Measurements from ENCODE around the gene OR52K1.
"Not testable (repeated sequence)": the region's sequence is repeated elsewhere in the genome, so short reads cannot be mapped to it uniquely, and the experiment has no call there.

OR52K1 gene

DNA sequence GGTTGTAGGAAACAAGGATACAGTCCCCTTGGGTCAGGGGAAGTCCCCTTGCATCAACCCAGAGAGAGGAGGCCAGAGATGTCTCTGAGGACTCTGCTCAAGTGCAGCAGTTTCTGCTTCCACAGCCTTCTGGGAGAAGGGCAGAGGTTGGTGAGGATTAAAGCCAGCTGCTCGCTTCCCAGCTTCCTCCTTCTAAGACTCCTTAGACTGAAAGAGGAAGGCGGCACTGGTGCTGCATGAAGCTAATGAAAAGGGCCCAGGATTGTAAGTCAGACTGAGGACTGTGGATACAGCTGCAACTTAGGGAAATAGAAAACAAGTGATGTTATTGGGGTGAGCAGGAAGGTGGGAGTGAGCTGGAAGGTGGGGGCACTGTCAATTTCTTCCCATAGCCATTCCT is at the start of gene OR52K1:
OR52K1 (plus strand) TSS at position 202 of the 400 bp plus-strand sequence. CDS start 6,255 bp downstream, outside the sequence.
- no peak for DNase-seq

DNA sequence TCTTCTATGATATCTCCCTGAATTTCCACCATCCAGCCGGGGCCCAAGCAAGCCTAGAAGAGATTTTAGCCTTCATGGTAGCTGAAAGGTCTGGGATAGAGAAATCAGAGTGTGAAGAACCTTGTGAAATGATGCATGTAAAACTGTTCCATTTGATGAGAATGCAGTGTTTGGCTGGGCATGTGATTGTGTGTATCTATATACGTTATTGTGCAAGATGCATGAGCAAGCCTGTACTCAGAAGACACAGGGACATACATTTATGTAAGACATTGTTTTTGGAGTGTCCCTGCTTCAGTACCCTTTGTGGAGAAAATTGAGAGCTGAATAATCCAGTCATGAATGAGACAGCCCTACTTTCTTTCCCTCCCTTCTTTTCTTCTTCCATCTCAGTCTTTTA is 48.6 kb upstream of the OR52K1 start:
- no peak for DNase-seq

DNA sequence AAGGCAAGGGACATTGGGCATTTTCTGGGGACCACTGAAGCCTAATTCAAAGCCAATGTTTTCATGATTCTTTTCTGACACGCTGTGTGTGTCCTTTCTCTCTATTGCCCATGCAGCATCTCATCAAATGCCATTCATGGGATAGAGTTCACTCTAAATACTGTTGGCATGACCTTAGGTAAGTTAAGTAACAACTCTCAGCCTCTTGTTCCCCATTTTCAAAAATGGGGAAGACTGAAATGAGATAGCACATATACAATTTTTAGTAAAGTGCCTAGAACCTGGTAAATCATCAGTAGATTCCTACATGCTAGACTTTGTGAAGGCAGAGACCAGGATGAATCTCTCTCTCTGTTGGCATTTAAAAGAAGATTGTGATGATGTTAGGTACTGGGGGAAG is 46.0 kb upstream of the OR52K1 start:
- no peak for DNase-seq

DNA sequence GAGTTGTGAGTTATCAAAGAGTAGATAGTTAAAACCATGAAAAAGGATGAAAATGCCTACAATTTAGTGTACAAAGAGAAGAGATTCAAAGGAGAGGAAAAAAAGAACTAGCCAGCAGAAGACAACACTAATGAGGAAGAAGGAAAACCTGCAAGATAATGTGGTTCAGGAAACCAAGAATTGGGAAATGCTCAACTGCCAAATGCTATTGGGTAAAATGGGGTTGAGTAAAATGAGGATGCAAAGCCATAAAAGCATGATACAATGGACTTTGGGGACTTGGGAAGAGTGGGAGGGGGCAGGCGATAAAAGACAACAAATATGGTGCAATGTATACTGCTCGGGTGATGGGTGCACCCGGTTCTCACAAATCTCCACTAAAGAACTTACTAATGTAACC is 40.9 kb upstream of the OR52K1 start:
- DNase-seq, result no peak

DNA sequence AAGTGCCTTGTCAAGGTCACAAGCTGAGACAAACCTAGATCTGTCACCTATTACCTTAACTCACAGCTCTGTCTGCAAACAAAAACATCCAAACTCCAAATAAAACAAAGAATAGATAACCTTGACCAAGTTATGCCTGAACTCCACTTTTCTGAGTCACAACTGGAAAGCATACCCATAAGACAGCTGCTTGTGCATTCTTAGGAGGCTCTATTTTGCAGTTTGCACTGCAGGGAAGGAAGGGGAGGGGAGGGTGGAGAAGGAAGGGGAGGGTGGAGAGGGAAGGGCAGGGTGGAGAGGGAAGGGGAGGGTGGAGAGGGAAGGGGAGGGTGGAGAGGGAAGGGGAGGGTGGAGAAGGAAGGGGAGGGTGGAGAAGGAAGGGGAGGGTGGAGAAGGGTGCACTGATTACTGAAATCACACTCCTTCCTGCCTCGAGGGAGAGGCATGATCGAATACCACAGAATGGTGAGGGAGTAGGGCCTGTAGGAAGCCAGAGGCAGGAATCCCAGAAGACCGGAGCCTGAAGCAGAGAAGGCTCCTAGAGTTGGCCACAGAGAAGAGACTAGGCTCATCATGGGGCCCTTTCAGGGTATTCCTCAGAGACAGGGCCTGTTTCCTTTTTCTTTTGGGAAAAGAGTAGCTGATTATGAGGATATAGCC is 39.1 kb upstream of the OR52K1 start:
- no peak for DNase-seq

DNA sequence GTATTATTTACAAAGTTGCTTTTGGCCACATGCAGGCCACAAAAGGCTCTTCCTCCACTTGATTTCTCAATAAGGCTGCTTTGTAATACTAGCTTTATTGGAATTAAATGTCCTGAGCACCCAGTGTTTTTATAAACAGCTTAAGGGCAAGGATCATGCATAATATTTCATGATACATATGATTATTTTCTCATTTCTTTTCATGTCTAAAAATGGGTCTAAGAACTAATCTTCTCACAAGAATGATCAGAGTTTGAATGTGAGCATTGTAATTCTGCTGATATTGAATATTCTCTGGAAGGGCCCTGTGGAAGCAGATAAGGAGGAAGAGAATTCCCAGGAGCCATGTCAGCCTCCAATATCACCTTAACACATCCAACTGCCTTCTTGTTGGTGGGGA is 33.5 kb upstream of the OR52K1 start, which contains the start of gene OR52K2:
OR52K2 (plus strand) TSS at position 301 of the 400 bp plus-strand sequence; CDS start at position 346, 45 bp downstream.
- DNase-seq, result no peak

DNA sequence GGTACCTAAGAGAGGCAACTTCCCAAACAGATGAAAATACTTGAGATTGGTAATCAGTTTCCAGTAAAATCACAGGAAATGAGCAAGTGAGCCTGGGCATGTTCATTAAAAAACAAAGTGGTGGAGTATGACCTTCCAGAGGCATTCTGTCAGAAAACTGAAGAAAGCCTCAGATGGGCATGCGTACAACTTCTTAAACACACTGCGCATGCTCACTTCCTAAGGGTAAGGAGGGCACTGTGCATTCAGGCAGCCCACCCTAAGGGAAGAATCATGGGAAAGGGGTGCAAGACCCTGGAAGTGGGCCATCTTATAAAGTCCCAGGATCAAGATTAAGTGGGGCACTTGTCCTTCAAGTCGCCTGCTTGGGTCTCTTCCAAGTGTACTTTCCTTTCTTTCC is 29.3 kb upstream of the OR52K1 start:
- DNase-seq, result no peak

DNA sequence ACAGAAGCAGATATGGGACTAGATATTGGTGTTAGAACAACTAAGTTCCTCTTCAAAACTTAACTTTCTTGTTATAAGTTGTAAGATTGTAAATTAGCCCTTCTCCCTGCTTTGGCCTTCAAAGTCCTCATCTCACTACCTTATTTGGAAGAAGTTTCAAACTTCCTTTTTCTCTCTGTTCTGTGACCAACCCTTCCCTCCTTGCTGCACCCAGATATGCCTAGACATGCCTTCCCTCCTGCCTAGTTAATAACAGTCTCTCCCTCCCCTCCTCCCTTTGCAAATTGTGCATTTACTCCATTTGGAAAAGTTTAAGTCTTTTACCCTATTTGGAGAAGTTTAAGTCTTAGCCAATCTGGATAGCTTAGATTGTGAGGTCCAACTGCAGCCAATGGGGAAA is 28.4 kb upstream of the OR52K1 start:
- DNase-seq, result no peak

DNA sequence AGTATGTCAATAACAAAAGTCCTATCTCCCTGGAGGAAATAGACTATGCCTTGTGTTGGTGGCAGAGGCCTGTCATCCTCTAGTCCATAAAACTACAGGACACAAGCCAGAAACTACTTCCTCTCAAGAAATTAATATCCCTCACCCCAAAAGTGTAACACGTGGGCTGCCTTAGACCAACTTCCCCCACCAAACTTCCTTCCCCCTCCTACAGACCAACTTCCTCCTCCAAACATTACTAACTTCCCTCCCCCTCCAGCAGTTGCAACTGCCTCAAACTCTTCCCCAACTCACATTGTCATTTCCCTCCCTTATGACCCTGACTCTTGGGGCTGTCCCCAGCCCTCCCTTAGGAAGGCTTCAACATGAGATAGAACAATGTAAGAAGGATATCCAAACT is 27.0 kb upstream of the OR52K1 start:
- no peak for DNase-seq

DNA sequence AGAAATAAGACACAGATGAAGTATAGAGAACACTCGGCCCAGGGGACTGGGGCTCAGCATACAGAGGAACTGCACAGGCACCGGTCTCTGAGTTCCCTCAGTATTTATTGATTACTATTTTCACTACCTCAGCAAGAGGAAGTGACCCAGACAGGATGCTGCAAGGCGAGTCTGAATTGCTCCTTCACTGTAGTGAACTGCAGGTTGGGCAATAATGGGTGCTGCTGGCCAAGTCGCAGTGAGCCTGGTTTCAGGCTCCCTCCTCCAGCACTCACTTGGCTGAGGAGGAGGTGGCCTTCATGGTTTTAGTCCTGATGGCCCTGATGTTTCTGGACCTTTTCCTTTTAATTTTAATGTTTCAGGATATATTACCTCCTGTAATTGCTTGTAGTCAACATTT is 22.9 kb upstream of the OR52K1 start:
- no peak for DNase-seq

DNA sequence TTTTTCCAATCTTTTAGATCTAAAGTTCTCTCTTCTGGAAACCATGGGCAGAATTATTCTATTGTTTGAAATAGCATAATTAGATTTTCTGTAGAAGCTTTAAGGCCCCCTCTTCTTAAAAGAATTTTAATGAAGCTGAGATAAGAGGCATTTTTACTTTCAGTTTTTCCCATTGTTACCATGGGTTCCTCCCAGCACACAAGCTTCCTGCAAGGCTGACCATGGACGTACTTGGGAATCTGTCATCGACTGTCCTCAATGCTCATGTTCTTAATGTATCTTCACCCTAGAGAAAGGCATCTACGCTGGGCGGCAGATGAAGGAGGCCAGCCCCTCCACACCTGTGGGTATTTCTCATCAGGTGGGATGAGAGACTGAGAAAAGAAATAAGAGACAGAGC is 22.3 kb upstream of the OR52K1 start:
- no peak for DNase-seq

DNA sequence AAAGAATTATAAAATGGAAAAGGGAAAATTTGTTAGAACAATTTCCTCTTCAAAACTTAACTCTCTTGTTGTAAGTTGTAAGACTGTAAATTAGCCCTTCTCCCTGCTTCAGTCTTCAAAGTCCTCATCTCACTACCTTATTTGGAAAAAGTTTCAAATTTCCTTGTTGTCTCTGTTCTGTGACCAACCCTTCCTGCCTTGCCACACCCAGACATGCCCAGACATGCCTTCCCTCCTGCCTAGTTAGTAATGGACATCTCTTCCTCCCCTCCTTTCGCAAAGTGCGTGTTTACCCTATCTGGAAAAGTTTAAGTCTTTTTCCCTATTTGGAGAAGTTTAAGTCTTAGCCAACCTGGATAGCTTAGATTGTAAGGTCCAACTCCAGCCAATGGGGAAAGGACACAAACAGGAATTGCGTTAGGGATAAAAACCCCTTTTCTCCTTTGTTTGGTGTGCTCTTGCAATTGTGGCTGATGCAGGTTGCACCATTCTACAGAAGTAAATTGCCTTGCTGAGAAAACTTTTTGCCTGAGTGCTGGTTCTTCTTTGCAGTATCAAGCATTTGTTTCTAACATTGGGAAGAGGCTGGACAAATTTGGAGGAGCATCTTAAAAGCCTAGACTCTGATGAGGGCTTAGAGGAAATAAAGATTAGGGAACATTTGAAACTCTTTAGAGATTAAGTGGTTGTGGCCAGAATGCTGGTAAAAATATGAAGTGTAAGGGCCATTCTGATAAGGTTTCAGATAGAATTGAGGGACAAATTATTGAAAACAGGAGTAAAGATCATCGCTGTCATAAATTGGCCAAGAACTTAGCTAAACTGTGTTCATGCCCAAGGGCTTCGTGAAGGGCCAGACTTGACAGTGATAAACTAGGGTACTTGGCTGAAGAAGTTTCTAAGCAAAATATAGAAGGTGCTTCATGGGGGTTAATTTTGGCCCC is 18.0 kb upstream of the OR52K1 start:
- DNase-seq, result no peak

DNA sequence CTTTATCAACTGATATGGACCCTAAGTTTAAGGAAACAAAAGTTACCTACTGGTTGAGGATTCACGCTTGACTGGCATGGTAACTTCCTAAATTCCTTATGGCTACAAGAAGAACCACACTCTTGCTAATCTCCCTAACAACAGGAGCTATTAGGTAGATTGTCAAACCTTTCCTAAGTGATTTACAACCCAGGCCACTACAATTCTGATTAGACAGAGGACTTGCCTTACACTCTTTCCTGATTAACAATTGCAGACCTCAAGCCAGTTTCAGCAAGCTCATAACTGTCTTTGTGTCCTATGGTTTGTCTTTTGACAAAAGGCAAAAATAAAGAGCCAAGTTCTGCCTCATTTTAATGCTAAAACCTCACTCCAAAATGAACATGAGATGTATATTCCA is 17.0 kb upstream of the OR52K1 start:
- DNase-seq, result no peak

DNA sequence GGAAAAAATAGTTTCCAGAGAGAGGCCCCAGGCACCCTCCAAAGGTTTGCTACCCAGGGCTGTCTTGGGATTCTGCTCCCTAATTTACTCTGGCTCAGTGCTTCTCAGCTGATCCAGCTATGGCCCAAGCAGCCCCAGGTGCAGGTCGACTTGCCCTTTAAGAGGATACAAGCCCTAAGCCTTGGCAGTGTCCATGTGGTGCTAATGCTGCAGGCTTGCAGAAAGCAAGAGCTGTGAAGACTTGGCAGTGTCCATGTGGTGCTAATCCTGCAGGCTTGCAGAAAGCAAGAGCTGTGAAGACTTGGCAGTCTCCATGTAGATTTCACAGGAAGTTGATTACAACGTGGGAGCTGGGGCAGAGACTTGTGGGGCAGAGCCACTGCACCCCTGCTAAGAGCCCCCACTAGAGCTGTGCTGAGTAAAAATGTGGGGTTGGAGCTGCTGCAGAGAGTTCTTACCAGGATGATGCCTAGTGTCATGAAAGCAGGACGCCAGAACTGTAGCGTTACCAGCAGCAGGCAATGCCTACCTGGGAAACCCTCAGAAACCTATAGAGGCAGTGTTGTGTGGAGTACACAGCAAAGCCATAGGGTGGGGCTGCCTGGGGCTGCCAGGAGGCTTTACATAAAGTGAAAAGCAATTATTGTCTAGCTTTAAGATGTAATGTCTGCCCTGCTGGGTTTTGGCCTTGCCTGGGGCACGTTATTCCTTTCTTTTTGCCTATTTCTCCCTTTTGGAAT is 16.1 kb upstream of the OR52K1 start:
- DNase-seq, result no peak

DNA sequence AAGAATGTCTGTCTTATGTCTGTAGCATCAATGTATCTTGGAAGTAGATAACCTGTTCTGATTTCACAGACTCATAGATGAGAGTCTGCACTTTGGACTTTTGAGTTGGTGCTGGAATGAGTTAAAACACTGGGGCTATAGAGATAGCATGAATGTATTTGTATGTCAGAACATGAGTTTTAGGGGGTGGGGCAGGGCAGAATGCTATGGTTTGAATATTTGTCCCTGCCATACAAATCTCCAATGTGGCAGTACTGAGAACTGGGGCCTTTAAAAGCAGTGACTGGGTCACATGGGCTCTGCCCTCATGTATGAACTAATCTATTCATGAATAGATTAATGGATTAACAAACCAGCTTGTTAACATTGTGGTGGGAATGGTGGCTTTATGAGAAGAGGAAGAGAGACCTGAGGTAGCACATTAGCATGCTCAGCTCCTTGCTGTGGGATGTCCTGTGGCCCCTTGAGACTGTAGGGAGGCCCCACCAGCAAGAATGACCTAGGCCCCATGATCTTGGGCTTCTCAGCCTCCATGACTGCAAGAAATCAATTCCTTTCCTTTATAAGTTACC is 15.5 kb upstream of the OR52K1 start:
- DNase-seq, result no peak

DNA sequence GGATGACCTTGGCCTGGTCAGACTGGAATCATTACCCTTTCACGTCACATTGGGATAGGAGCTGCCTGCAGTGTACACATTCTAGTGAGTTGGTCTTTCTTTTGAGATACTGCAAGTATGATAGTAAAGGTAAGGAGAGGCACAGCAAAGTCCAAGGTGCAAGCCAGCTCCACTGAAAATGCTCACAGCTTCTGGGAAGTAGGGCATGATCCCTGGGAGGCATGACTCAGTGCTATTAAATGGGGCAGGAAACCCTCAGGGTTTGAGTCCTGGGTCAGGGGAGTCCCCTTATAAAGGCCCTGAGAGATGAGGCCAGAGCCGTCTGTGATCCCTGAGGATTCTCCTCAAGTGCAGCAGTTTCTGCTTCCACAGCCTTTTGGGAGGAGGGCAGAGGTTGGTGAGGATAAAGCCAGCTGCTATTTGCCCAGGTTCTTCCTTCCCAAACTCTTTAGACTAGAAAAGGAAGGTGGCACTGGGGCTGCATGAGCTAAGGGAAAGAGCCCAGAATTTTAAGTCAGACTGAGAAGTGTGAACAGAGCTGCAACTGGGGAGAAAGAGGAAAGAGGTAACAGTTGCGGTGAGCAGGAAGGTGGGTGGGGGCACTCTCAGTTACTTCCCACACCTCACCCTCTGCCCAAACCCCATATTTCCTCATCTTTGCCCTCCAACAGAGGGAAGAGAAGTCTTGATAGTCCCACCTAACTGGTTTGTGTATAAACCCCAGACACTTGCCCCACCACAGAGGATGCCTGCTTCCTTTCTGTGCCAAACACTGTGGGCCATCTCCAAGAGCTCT is 14.4 kb upstream of the OR52K1 start:
- no peak for DNase-seq

DNA sequence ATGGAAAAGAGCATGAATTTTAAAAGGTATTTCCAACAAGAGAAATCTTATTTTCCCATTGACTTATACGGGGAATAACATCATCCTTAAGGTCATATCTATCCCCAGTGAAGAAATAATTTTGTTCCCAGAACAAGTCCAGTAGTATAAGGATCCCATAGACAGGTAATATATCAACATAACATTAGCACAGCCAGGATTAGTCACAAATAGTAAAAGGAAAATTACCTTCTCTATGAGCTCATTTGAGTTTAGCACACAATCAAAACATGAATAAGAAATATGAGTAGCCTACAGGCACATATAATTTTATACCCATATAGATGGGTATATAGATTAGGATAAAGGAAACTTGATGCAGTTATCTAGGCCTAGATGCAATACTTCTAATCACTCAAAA is 2.8 kb upstream of the OR52K1 start:
- no peak for DNase-seq

DNA sequence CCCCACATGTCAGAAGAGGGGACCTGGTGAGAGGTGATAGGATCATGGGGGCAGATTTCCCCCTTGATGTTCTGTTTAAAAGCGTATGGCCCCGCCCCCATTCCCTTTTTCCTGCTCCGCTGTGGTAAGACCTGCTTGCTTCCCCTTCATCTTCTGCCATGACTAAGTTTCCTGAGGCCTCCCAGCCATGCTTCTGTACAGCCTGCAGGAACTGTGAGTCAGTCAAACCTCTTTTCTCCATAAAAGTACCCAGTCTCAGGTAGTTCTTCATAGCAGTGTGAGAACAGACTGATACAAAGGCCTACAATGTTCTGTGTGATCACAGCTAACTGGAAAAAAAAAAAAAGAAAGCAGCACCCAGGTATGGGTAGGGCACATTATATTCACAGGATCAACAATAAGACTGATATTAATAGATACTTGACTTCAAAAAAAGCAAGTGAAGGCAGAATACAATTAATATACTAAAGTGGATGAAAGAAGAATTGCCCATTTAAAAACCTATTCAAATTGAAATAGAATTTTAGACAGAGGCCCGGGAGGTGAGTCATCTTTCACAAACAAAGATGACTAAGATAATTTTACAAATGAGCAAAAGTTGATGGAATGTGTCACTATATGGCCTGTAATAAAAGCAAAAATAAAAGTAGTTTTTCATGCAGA is 1.7 kb upstream of the OR52K1 start:
- DNase-seq, result no peak

DNA sequence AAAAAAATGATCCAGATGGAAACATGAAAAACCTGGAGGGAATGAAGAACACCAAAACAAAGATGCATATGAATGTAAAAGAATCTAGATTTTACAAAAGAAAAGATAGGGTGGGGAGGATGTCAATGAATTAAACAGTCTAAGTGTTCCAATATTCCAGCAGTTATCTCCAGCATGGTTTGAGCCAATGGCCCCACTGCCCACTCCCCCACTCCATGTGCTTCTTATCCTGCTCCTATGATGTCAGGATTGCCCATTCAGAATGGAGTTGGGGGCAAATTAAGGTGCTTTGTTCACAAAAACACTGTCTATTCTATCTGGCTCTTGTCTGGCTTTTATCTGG is 1.2 kb upstream of the OR52K1 start:
- no peak for DNase-seq

DNA sequence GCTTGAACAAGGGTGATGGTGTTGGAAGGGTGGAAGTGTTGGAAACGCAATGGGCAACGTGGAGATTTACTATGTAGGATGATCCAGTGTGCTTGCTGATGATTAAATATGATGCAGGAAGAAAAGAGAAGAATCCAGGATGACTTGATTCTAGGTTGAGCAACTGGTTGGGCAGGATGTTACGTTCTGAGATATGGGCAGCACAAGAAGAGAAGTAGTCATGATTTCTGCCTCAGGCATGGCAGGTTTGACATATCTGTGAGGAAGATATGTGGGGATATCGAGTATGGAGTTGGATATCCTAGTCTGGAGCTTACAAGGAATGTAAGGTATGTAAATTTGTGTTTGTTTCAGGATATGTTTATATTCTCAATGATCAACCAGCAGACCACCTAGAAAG is 1.9 kb downstream of the OR52K1 start:
- no peak for DNase-seq

DNA sequence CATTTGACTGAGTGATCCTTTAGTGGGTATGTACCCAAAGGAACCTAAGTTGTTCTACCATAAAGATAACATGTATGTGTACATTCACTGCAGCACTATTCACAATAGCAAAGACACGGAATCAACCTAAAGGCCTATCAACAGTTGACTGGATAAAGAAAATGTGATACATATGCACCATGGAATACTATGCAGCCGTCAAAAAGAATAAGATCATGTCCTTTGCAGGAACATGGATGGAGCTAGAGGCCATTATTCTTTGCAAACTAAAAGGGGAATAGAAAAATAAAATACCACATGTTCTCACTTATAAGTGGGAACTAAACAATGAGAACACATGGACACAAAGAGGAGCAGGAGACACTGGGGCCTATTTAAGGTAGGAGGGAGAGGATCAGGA is 9.0 kb downstream of the OR52K1 start:
- DNase-seq, result not testable (repeated sequence)
